Right lung (tissue), 5 donors: ENCODE data around the gene GRIA3. TPM values are rescaled to one million over a fixed set of nuclear protein-coding genes. Genes with fewer than 3 reads are reported as not detected.
"Not testable (repeated sequence)": the region's sequence is repeated elsewhere in the genome, so short reads cannot be mapped to it uniquely, and the experiment has no call there.

Source experiments
- DNase-seq, 2 donors: peaks; one replicate each; pipeline ENCODE4 v3.0.0-alpha.2; 2013
- polyA plus RNA-seq, 5 donors: library from polyadenylated mRNA; unstranded; fragments of 120-200 nt; gene quantifications; one replicate each; pipeline versions ENCODE4 v1.2.1 to v1.2.3, GENCODE V29; 2013; ENCODE audit warnings: inconsistent platforms in 1 of 5, low replicate concordance in 1 of 5; ENCODE audit not compliant: insufficient read length in 5 of 5, insufficient read depth in 1 of 5

GRIA3 gene
- polyA plus RNA-seq, 5 donors: 0.23 to 2.3 (median 0.58) TPM

- DNase-seq: no peak
These were observed 270.8 kb downstream of the GRIA3 start for GRCh38 chrX:123454712-123455431.

- DNase-seq: no peak
These were observed 271.6 kb downstream of the GRIA3 start for GRCh38 chrX:123455693-123456092.

GRCh38 chrX:123464709-123465108, 280.6 kb downstream of the GRIA3 start:
- DNase-seq: no peak

- DNase-seq: no peak
These were observed 284.4 kb downstream of the GRIA3 start for GRCh38 chrX:123468481-123468880.

GRCh38 chrX:123475068-123475724, 291.1 kb downstream of the GRIA3 start:
- no peak for DNase-seq

- peak; percentile 19 to 27 for DNase-seq
These were observed 292.6 kb downstream of the GRIA3 start for GRCh38 chrX:123476611-123477219.

- no peak for DNase-seq
These were observed 293.6 kb downstream of the GRIA3 start for GRCh38 chrX:123477673-123478072.

GRCh38 chrX:123481913-123482851, 298.1 kb downstream of the GRIA3 start:
- DNase-seq: peak in 1 of 2 donors; percentile 23

- no peak for DNase-seq
These were observed 302.2 kb downstream of the GRIA3 start for GRCh38 chrX:123486297-123486696.

- DNase-seq: no peak
These were observed 303.2 kb downstream of the GRIA3 start for GRCh38 chrX:123487236-123487635.

- no peak for DNase-seq
These were observed 303.6 kb downstream of the GRIA3 start for GRCh38 chrX:123487669-123488068.

- no peak for DNase-seq
These were observed 304.9 kb downstream of the GRIA3 start for GRCh38 chrX:123489011-123489410.

- DNase-seq: no peak
These were observed 309.8 kb downstream of the GRIA3 start for GRCh38 chrX:123493857-123494256.

- DNase-seq: no peak
These were observed 315.7 kb downstream of the GRIA3 start for GRCh38 chrX:123499787-123500186.

GRCh38 chrX:123504047-123504446, 320.0 kb downstream of the GRIA3 start:
- DNase-seq: no peak

- DNase-seq: no peak
These were observed 320.7 kb downstream of the GRIA3 start for GRCh38 chrX:123504630-123505270.

- no peak for DNase-seq
These were observed 329.7 kb downstream of the GRIA3 start for GRCh38 chrX:123513585-123514278.

GRCh38 chrX:123514279-123514640, 330.2 kb downstream of the GRIA3 start:
- DNase-seq: not testable (repeated sequence)

GRCh38 chrX:123518791-123519190, 334.7 kb downstream of the GRIA3 start:
- no peak for DNase-seq

GRCh38 chrX:123525123-123525725, 341.1 kb downstream of the GRIA3 start:
- no peak for DNase-seq
